GM20000 (cell line): ENCODE results near the gene FOXO1.
"Not testable (repeated sequence)": the region's sequence is repeated elsewhere in the genome, so short reads cannot be mapped to it uniquely, and the experiment has no call there.

Experiments used
- DNase-seq: peaks from one replicate; pipeline ENCODE4 v3.0.0; 2012; ENCODE audit warnings: low spot score
- TF ChIP-seq, protein P1 (sequence below): IDR thresholded peaks from 2 replicates; pipeline ENCODE4 v1.5.1; 2012; ENCODE audit warnings: mild to moderate bottlenecking, control low read depth; ENCODE audit errors: extremely low read depth, missing control alignments

Gene FOXO1

DNA sequence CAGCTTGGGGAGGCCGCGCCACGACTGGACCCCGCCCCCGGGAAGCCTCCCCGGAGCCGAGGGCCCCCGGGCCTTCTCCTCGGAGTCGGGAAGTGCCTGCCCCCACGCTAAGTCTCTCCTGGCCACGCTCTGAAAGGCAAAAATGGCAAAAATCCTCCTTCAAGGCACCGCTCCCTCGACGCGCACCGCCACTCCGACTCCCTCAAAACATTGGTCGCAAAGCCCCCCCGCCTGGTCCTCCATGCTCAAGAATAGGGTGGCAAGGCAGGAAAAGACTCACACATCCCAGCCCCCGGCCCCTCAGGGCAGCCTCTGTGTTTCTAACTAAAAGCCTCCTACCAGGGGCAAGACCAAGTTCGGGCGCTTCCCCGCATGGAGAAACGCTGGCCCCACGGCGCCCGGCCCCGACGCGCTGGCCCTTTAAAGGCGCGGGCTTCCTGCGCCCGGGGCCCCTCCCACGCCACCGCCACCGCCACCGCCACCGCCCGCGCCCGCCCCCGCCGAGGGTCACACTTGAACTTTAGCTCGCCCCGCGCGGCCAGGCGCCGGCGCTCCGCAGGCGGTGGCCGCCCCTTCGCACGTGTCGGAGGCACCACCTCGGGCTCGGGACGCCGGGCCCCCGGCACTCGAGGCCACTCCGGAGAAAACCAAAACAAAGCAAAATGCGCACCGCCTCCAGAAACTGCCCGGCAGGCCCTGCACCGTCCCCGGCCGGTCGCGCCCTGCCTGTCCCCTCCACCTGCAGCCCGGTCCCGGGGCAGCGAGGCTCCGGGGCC is 1.9 kb downstream of the FOXO1 start:
- TF ChIP-seq, protein P1, sequence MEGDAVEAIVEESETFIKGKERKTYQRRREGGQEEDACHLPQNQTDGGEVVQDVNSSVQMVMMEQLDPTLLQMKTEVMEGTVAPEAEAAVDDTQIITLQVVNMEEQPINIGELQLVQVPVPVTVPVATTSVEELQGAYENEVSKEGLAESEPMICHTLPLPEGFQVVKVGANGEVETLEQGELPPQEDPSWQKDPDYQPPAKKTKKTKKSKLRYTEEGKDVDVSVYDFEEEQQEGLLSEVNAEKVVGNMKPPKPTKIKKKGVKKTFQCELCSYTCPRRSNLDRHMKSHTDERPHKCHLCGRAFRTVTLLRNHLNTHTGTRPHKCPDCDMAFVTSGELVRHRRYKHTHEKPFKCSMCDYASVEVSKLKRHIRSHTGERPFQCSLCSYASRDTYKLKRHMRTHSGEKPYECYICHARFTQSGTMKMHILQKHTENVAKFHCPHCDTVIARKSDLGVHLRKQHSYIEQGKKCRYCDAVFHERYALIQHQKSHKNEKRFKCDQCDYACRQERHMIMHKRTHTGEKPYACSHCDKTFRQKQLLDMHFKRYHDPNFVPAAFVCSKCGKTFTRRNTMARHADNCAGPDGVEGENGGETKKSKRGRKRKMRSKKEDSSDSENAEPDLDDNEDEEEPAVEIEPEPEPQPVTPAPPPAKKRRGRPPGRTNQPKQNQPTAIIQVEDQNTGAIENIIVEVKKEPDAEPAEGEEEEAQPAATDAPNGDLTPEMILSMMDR: no peak
- peak; percentile 76 for DNase-seq

DNA sequence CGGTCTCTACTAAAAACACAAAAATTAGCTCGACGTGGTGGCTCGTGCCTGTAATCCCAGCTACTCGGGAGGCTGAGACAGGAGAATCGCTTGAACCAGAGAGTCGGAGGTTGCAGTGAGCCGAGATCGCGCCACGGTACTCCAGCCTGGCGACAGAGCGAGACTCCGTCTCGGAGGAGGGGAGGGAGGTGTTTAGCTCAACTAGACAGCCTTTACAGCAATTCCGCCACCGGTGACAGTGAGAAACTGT is 2.4 kb downstream of the FOXO1 start:
- DNase-seq: not testable (repeated sequence)

DNA sequence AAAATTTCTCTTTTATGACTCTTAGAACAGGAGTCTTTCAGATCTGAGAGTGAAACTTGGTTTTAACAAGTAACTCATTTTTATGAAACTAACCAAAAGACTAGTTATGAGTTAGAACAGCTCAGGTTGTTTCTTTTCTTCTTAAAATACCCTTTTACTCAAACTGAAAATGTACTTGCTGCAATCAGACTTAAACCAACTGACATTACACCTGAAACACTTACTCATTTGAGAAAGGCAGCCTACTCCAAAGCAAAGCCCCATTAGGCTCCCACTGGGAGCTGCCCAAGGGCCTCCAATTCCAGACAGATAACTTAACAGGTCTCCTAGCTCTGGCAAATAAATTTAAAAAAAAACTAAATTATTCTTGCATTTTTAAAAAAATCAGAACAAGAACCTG is 3.6 kb downstream of the FOXO1 start:
- peak; percentile 66 for DNase-seq
- TF ChIP-seq, protein P1: no peak

DNA sequence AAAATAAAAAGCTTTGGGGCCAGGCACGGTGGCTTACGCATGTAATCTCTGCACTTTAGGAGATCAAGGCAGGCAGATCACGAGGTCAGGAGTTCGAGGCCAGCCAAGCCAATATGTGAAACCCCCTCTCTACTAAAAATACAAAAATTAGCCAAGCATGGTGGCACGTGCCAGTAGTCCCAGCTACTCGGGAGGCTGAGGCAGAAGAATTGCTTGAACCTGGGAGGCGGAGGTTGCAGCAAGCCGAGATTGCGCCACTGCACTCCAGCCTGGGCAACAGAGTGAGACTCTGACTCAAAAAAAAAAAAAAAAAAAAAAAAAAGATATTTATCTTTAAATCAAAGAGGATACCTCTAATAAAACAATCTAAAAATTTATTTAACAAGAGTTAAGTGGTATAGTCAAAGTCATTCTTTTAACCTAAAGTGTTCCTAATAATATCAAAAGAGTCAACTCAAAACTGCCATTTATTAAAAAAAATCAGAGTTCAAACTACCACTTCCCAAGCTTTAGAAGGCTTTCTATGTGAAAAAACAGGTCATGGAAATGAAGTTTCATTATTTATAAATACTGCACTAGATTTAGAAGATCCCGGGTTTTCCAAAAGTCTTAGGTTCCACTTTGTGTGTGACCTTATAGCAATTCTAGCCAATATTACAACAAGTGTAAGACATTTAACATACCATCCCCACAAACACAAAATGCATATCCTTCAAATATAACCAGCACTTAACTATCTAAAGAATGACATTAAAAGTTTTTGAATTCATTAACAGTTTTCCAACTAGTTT is 4.4 kb downstream of the FOXO1 start:
- no peak for DNase-seq
- TF ChIP-seq, protein P1: no peak

DNA sequence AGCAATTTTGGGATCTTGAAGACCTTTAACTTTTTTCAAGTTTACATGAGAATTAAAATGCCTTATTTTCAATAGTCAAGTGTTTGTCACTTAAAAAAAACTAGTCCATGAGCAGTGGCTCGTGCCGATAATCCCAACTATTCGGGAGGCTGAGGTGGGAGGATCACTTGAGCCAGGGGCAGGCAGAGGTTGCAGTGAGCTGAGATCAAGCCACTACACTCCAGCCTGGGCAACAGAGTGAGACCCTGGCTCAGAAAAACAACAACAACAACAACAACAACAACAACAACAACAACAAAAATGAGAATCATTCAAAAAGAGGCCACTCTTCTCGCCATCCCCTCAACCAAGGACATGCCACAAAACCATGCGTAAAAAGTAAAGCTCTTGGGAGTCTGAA is 5.7 kb downstream of the FOXO1 start:
- TF ChIP-seq, protein P1: no peak
- no peak for DNase-seq

DNA sequence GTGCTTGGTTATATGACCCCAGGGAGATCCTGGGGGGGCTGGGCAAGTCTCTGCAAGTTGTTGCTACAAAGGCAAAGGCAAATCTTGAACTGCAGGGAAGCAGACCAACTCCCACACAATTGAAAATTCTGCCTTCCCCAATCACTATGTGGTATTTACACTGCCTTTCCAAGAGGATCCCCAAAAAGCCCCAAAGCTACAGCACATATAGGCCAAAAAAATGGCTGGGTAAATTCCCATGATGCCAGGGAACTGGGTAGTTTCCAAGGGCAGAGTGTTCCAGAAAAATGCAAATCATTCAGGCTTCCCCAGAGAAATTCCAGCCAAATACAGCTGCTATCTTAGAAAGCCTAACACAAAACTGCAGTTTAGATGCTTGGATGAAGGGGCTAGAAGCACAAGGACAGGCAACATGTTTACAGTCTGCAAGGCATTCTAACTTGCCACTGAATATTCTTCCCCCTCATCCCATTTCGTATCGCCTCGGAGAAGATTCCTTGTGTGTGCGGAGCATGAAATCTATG is 6.2 kb downstream of the FOXO1 start:
- TF ChIP-seq, protein P1: no peak

DNA sequence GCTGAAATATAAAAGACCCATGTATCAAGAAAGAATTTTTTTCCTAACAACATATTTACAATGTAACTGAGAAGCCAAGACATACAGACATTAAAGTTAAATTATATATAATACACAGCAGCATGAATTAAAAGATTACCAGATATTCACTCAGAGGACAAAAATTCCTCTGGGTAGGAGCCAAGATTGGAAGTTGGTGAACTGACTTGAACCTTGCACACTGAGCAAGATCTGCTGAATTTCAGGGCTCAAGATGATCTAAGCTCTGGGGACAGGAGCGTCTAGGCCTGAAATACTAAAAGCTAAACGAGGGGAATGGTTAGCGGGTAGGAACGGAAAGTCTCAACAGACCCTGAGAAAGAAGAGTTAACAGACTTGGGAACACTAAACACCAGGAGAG is 8.5 kb downstream of the FOXO1 start:
- no peak for DNase-seq
- TF ChIP-seq, protein P1: no peak

More for the DNA sequence above, 6.2 kb downstream of the FOXO1 start:
- DNase-seq: no peak
